HepG2 (cell line): ENCODE results near the gene CNPY4. TPM values are rescaled to one million over a fixed set of nuclear protein-coding genes. Genes with fewer than 3 reads are reported as not detected.

Experiments used
- CBFB ChIP-seq: sonication (generic); formaldehyde crosslinking; IDR thresholded peaks from 2 replicates; pipeline ENCODE4 v1.4.0; 2020; ENCODE audit warnings: missing genetic modification reagents
- FOSL2 ChIP-seq: sonication (generic); formaldehyde crosslinking; IDR thresholded peaks from 2 replicates; pipeline ENCODE4 v1.4.0; 2020; ENCODE audit warnings: missing genetic modification reagents
- MAFK ChIP-seq, 2 experiments: IDR thresholded peaks in 1 of 2; conservative IDR thresholded peaks in 1 of 2; 2 replicates each; pipeline ENCODE4 v1.6.1; 2011; ENCODE audit warnings: improper control_type of control experiment in 2 of 2, low read length in 2 of 2
- NFE2L2 ChIP-seq: fragments of 150-350 bp; IDR thresholded peaks from 2 replicates; pipeline ENCODE4 v1.6.1; 2014; ENCODE audit warnings: low read length
- POGZ ChIP-seq: sonication (generic); formaldehyde crosslinking; IDR thresholded peaks from 2 replicates; pipeline ENCODE4 v1.4.0; 2020; ENCODE audit warnings: mild to moderate bottlenecking, missing genetic modification reagents
- RFX1 ChIP-seq: fragments of 450-650 bp; IDR thresholded peaks from 2 replicates; pipeline ENCODE4 v1.6.1; 2017
- TEAD3 ChIP-seq: optimal IDR thresholded peaks from 2 replicates; pipeline ENCODE3; 2016; ENCODE audit warnings: borderline replicate concordance
- ZFP62 ChIP-seq: sonication (generic); formaldehyde crosslinking; IDR thresholded peaks from 2 replicates; pipeline ENCODE4 v1.4.0; 2020; ENCODE audit warnings: missing genetic modification reagents
- ZMYM3 ChIP-seq: sonication (generic); formaldehyde crosslinking; IDR thresholded peaks from 2 replicates; pipeline ENCODE4 v1.5.1; 2020; ENCODE audit warnings: mild to moderate bottlenecking, missing genetic modification reagents
- ZNF205 ChIP-seq: IDR thresholded peaks from 2 replicates; pipeline ENCODE4 v1.6.1; 2018; ENCODE audit warnings: missing biosample characterization, missing genetic modification reagents
- ZNF260 ChIP-seq: sonication (generic); formaldehyde crosslinking; IDR thresholded peaks from 2 replicates; pipeline ENCODE4 v1.4.0; 2020; ENCODE audit warnings: missing genetic modification reagents, low read depth, mild to moderate bottlenecking, borderline replicate concordance
- ZNF296 ChIP-seq: sonication (generic); formaldehyde crosslinking; conservative IDR thresholded peaks from 2 replicates; pipeline ENCODE4 v1.5.0; 2020; ENCODE audit warnings: mild to moderate bottlenecking, missing genetic modification reagents
- ZNF326 ChIP-seq: sonication (generic); formaldehyde crosslinking; IDR thresholded peaks from 2 replicates; pipeline ENCODE4 v1.4.0; 2020; ENCODE audit warnings: missing genetic modification reagents, borderline replicate concordance
- ZNF496 ChIP-seq: sonication (generic); formaldehyde crosslinking; IDR thresholded peaks from 2 replicates; pipeline ENCODE4 v1.8.1; 2023; ENCODE audit warnings: mild to moderate bottlenecking, moderate library complexity, missing genetic modification reagents; ENCODE audit not compliant: insufficient replicate concordance
- ZNF543 ChIP-seq: sonication (generic); formaldehyde crosslinking; IDR thresholded peaks from 2 replicates; pipeline ENCODE4 v1.4.0; 2020; ENCODE audit warnings: mild to moderate bottlenecking, missing genetic modification reagents
- ZNF678 ChIP-seq: sonication (generic); formaldehyde crosslinking; IDR thresholded peaks from 2 replicates; pipeline ENCODE4 v1.4.0; 2020; ENCODE audit warnings: mild to moderate bottlenecking, missing genetic modification reagents
- polyA plus RNA-seq, 8 experiments: library from polyadenylated mRNA; depleted of rRNA in 3 of 8; stranded (reverse) in 7 of 8; unstranded in 1 of 8; fragments of >200 nt; fragmentation: Illumina TruSeq in 4 of 8; extraction: Trizol in 4 of 8; gene quantifications; 2 replicates each; pipeline versions ENCODE4 v1.2.1 to v1.2.3, GENCODE V29; 2011 to 2016; ENCODE audit warnings: low read depth in 4 of 8, missing spikeins in 1 of 8, mixed read lengths in 1 of 8; ENCODE audit not compliant: insufficient read depth in 1 of 8
- total RNA-seq, 5 experiments: library from RNA; depleted of rRNA; stranded (reverse); fragments of >200 nt; fragmentation: Illumina TruSeq; extraction: Trizol; gene quantifications; 2 replicates each; pipeline ENCODE4 v1.2.3, GENCODE V29; 2016; ENCODE audit warnings: low read depth in 1 of 5
- TF ChIP-seq, protein P1 (sequence below): sonication (generic); formaldehyde crosslinking; IDR thresholded peaks from 2 replicates; pipeline ENCODE4 v1.5.0; 2020; ENCODE audit warnings: mild to moderate bottlenecking, missing genetic modification reagents, borderline replicate concordance
- TF ChIP-seq, protein P2 (sequence below): sonication (generic); formaldehyde crosslinking; IDR thresholded peaks from 2 replicates; pipeline ENCODE4 v1.4.0; 2020; ENCODE audit warnings: missing genetic modification reagents
- TF ChIP-seq, protein P3 (sequence below): sonication (generic); formaldehyde crosslinking; IDR thresholded peaks from 2 replicates; pipeline ENCODE4 v1.5.0; 2020; ENCODE audit warnings: mild to moderate bottlenecking, missing genetic modification reagents

CNPY4 gene
- total and polyA plus RNA-seq, 2 of the 13 experiments (the other 11 are each of a cell fraction or from before 2014, with no cell fraction given), result 6.2 to 12.7 TPM

DNA sequence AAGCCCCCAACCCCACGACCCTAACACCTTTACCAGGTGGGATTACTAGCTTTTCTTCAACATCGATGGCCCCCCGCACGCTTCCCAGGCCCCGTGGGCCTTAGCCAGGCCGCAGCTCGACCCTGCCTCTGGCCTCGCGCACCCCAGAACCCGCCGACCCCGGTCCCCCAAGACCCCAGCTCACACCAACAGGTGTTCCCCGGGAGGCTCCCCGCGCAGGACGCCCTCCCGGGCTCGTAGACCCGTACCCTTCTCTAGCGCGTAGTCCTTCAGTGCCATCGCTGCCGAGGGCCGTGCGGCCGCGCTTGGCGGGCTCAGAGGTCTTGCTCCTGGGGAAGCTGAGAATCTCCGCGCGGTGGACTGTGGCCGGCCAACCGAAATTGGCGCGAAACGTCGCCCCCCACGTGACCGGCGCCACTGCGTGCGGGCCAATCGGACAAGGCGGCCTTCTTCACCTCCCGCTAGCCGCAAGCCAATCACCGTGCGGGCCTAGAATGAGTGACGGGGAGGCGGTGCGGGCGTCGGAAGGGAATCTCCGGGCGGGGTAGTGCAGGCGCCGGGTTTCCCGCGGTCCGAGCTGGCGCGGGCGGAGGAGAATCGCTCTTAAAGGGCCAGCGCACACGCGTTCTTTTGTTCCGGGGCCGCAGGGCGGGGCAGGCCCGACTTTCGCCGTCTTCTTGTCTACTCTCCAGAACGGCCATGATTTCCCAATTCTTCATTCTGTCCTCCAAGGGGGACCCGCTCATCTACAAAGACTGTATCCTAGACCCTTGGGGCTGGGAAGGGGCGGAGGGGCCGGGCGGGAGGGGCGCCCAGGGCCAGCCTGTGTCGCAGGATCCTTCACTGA is 18.2 kb upstream of the CNPY4 start, which contains the start of the genes AP4M1 and MCM7 (continued):
- no peak for TF ChIP-seq ZNF296 (CRISPR knock-in tag)
- TF ChIP-seq ZNF543 (CRISPR knock-in tag), result no peak
- TF ChIP-seq MAFK (conservative IDR thresholded peaks at IDR 0.05 in 1 of 2, IDR thresholded peaks at IDR 0.05 in 1 of 2; ENCODE audit: low read length in 2 of 2), result no peak
- TF ChIP-seq ZNF678, result no peak
- TF ChIP-seq ZMYM3 (CRISPR knock-in tag), result peak; percentile 10; the same call in 1 of the 2 replicates
- TF ChIP-seq FOSL2 (CRISPR knock-in tag), result no peak; the same call in 1 of the 2 replicates
- peak; percentile 22 for TF ChIP-seq CBFB
- TF ChIP-seq, protein P1, sequence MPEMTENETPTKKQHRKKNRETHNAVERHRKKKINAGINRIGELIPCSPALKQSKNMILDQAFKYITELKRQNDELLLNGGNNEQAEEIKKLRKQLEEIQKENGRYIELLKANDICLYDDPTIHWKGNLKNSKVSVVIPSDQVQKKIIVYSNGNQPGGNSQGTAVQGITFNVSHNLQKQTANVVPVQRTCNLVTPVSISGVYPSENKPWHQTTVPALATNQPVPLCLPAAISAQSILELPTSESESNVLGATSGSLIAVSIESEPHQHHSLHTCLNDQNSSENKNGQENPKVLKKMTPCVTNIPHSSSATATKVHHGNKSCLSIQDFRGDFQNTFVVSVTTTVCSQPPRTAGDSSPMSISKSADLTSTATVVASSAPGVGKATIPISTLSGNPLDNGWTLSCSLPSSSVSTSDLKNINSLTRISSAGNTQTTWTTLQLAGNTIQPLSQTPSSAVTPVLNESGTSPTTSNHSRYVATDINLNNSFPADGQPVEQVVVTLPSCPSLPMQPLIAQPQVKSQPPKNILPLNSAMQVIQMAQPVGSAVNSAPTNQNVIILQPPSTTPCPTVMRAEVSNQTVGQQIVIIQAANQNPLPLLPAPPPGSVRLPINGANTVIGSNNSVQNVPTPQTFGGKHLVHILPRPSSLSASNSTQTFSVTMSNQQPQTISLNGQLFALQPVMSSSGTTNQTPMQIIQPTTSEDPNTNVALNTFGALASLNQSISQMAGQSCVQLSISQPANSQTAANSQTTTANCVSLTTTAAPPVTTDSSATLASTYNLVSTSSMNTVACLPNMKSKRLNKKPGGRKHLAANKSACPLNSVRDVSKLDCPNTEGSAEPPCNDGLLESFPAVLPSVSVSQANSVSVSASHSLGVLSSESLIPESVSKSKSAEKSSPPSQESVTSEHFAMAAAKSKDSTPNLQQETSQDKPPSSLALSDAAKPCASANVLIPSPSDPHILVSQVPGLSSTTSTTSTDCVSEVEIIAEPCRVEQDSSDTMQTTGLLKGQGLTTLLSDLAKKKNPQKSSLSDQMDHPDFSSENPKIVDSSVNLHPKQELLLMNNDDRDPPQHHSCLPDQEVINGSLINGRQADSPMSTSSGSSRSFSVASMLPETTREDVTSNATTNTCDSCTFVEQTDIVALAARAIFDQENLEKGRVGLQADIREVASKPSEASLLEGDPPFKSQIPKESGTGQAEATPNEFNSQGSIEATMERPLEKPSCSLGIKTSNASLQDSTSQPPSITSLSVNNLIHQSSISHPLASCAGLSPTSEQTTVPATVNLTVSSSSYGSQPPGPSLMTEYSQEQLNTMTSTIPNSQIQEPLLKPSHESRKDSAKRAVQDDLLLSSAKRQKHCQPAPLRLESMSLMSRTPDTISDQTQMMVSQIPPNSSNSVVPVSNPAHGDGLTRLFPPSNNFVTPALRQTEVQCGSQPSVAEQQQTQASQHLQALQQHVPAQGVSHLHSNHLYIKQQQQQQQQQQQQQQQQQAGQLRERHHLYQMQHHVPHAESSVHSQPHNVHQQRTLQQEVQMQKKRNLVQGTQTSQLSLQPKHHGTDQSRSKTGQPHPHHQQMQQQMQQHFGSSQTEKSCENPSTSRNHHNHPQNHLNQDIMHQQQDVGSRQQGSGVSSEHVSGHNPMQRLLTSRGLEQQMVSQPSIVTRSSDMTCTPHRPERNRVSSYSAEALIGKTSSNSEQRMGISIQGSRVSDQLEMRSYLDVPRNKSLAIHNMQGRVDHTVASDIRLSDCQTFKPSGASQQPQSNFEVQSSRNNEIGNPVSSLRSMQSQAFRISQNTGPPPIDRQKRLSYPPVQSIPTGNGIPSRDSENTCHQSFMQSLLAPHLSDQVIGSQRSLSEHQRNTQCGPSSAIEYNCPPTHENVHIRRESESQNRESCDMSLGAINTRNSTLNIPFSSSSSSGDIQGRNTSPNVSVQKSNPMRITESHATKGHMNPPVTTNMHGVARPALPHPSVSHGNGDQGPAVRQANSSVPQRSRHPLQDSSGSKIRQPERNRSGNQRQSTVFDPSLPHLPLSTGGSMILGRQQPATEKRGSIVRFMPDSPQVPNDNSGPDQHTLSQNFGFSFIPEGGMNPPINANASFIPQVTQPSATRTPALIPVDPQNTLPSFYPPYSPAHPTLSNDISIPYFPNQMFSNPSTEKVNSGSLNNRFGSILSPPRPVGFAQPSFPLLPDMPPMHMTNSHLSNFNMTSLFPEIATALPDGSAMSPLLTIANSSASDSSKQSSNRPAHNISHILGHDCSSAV (CRISPR knock-in tag), result no peak
- no peak for TF ChIP-seq ZNF496 (CRISPR knock-in tag)
- no peak for TF ChIP-seq ZNF260 (CRISPR knock-in tag)
- no peak for TF ChIP-seq ZNF205
- no peak for TF ChIP-seq NFE2L2
- TF ChIP-seq RFX1, result no peak
- TF ChIP-seq ZFP62 (CRISPR knock-in tag), result no peak
- no peak for TF ChIP-seq ZNF326 (CRISPR knock-in tag)
- no peak for TF ChIP-seq POGZ (CRISPR knock-in tag)
- TF ChIP-seq, protein P2, sequence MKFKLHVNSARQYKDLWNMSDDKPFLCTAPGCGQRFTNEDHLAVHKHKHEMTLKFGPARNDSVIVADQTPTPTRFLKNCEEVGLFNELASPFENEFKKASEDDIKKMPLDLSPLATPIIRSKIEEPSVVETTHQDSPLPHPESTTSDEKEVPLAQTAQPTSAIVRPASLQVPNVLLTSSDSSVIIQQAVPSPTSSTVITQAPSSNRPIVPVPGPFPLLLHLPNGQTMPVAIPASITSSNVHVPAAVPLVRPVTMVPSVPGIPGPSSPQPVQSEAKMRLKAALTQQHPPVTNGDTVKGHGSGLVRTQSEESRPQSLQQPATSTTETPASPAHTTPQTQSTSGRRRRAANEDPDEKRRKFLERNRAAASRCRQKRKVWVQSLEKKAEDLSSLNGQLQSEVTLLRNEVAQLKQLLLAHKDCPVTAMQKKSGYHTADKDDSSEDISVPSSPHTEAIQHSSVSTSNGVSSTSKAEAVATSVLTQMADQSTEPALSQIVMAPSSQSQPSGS (CRISPR knock-in tag), result peak; percentile 72; the same call in 1 of the 2 replicates
- no peak for TF ChIP-seq TEAD3 (CRISPR knock-in tag)
- TF ChIP-seq, protein P3, sequence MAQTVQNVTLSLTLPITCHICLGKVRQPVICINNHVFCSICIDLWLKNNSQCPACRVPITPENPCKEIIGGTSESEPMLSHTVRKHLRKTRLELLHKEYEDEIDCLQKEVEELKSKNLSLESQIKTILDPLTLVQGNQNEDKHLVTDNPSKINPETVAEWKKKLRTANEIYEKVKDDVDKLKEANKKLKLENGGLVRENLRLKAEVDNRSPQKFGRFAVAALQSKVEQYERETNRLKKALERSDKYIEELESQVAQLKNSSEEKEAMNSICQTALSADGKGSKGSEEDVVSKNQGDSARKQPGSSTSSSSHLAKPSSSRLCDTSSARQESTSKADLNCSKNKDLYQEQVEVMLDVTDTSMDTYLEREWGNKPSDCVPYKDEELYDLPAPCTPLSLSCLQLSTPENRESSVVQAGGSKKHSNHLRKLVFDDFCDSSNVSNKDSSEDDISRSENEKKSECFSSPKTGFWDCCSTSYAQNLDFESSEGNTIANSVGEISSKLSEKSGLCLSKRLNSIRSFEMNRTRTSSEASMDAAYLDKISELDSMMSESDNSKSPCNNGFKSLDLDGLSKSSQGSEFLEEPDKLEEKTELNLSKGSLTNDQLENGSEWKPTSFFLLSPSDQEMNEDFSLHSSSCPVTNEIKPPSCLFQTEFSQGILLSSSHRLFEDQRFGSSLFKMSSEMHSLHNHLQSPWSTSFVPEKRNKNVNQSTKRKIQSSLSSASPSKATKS (CRISPR knock-in tag), result no peak
